Suprapubic skin (tissue), 4 donors: ENCODE data around the gene HDDC3. TPM values are rescaled to one million over a fixed set of nuclear protein-coding genes. Genes with fewer than 3 reads are reported as not detected.
A peak's percentile ranks its signal among the peaks of the same experiment; 100 is the strongest.
"Not testable (repeated sequence)": the region's sequence is repeated elsewhere in the genome, so short reads cannot be mapped to it uniquely, and the experiment has no call there.

Experiments used
- DNase-seq, 2 donors: peaks; one replicate each; pipeline ENCODE4 v3.0.0-alpha.2; 2019; ENCODE audit warnings: low spot score in 2 of 2
- H3K27ac ChIP-seq: fragments of 200-600 bp; sonication (generic); one replicate; pipeline ENCODE4 v1.5.1; 2019
- H3K27me3 ChIP-seq: fragments of 200-600 bp; sonication (generic); one replicate; pipeline ENCODE4 v1.5.1; 2019
- H3K36me3 ChIP-seq: fragments of 200-600 bp; sonication (generic); one replicate; pipeline ENCODE4 v1.5.1; 2019
- H3K4me1 ChIP-seq: fragments of 200-600 bp; sonication (generic); one replicate; pipeline ENCODE4 v1.5.1; 2019
- H3K4me3 ChIP-seq: fragments of 200-600 bp; sonication (generic); one replicate; pipeline ENCODE4 v1.5.1; 2019; ENCODE audit warnings: mild to moderate bottlenecking
- H3K9me3 ChIP-seq: fragments of 200-600 bp; sonication (generic); one replicate; pipeline ENCODE4 v1.5.1; 2019
- CTCF ChIP-seq, 2 donors: fragments of 200-600 bp in 1 of 2; fragments of 450-650 bp in 1 of 2; sonication (generic) in 1 of 2; IDR thresholded peaks; one replicate each; pipeline ENCODE4 v1.5.1; 2016 to 2019; ENCODE audit warnings: antibody characterized with exemption in 2 of 2, mild to moderate bottlenecking in 1 of 2, moderate library complexity in 1 of 2
- EP300 ChIP-seq: sonication (generic); formaldehyde crosslinking; IDR thresholded peaks from one replicate; pipeline ENCODE4 v1.6.1; 2017; ENCODE audit warnings: antibody characterized with exemption
- POLR2A ChIP-seq, 2 donors: fragments of 450-650 bp; IDR thresholded peaks; one replicate each; pipeline ENCODE4 v1.6.1; 2017; ENCODE audit warnings: antibody characterized with exemption in 2 of 2, mild to moderate bottlenecking in 2 of 2, moderate library complexity in 2 of 2
- POLR2AphosphoS5 ChIP-seq, 3 donors: sonication (generic); formaldehyde crosslinking; IDR thresholded peaks; one replicate each; pipeline ENCODE4 v1.6.1; 2017; ENCODE audit warnings: antibody characterized with exemption in 3 of 3
- WGBS: methylation state at CpG from one replicate; pipeline ENCODE4 v1.1.5; 2018; 5-methylcytosine and 5-hydroxymethylcytosine counted together
- total RNA-seq, 4 donors: library from RNA; depleted of rRNA; stranded (reverse); fragments of >200 nt; gene quantifications; one replicate each; pipeline ENCODE4 v1.1.0, GENCODE V29; 2016

Gene HDDC3
- total RNA-seq, 4 donors from 2014 or later: 13.5 to 119 (median 17.0) TPM

GRCh38 chr15:90901175-90902039 is 30.9 kb downstream of the HDDC3 start:
- Histone ChIP-seq H3K27ac (peak overlapping the region; percentile 92), H3K4me1 (peaks cover 18% of the 10 kb centered on the region), H3K27me3 (no peaks in the 10 kb centered on the region), H3K36me3 (peaks cover 13% of the 10 kb centered on the region), H3K4me3 (peak overlapping the region; percentile 67), H3K9me3 (no peaks in the 10 kb centered on the region)
- no peak for DNase-seq
- TF ChIP-seq CTCF (IDR thresholded peaks at IDR 0.05) (no peak), POLR2AphosphoS5 (IDR thresholded peaks at IDR 0.05) (no peak), EP300 (no peak), POLR2A (IDR thresholded peaks at IDR 0.05) (no peak)
- WGBS: 63% methylated on average over 14 of the region's 14 CpGs

- H3K4me3 ChIP-seq, H3K9me3 ChIP-seq, H3K27me3 ChIP-seq, H3K27ac ChIP-seq, DNase-seq: not testable (repeated sequence)
- 95% methylated on average over 14 of the region's 14 CpGs for WGBS
- peaks cover 32% of the 10 kb centered on the region for H3K36me3 ChIP-seq
- peaks cover 12% of the 10 kb centered on the region for H3K4me1 ChIP-seq
Measured at GRCh38 chr15:90897131-90897655, 35.2 kb downstream of the HDDC3 start.

- no peaks in the 10 kb centered on the region for H3K27me3 ChIP-seq
- no peak overlapping the region for H3K4me3 ChIP-seq
- no peak overlapping the region for H3K27ac ChIP-seq
- H3K4me1 ChIP-seq: peaks cover 6% of the 10 kb centered on the region
- H3K9me3 ChIP-seq: no peaks in the 10 kb centered on the region
- H3K36me3 ChIP-seq: peaks cover 47% of the 10 kb centered on the region
- WGBS: 65% methylated on average over 9 of the region's 10 CpGs
- DNase-seq: no peak
- TF ChIP-seq CTCF (IDR thresholded peaks at IDR 0.05) (no peak), POLR2AphosphoS5 (IDR thresholded peaks at IDR 0.05) (no peak), EP300 (no peak), POLR2A (IDR thresholded peaks at IDR 0.05) (no peak)
Measured at GRCh38 chr15:90895571-90896117, 36.7 kb downstream of the HDDC3 start.

GRCh38 chr15:90893175-90894090 is 38.9 kb downstream of the HDDC3 start:
- Histone ChIP-seq H3K9me3 (no peaks in the 10 kb centered on the region), H3K4me1 (peaks cover 6% of the 10 kb centered on the region), H3K36me3 (peaks cover 58% of the 10 kb centered on the region), H3K4me3 (no peak overlapping the region), H3K27me3 (no peaks in the 10 kb centered on the region), H3K27ac (no peak overlapping the region)
- DNase-seq: no peak
- 94% methylated on average over 6 of the region's 33 CpGs for WGBS
- TF ChIP-seq CTCF (IDR thresholded peaks at IDR 0.05): no peak
- TF ChIP-seq POLR2A (IDR thresholded peaks at IDR 0.05): no peak
- TF ChIP-seq EP300: no peak
- no peak for TF ChIP-seq POLR2AphosphoS5 (IDR thresholded peaks at IDR 0.05)

GRCh38 chr15:90892498-90893174 is 39.7 kb downstream of the HDDC3 start:
- peaks cover 58% of the 10 kb centered on the region for H3K36me3 ChIP-seq
- WGBS: 94% methylated on average over 21 of the region's 29 CpGs

More at GRCh38 chr15:90892498-90893174, 39.7 kb downstream of the HDDC3 start:
- Histone ChIP-seq H3K4me3 (no peak overlapping the region), H3K4me1 (peaks cover 6% of the 10 kb centered on the region), H3K27ac (no peak overlapping the region), H3K27me3 (no peaks in the 10 kb centered on the region), H3K9me3 (no peaks in the 10 kb centered on the region)
- no peak for DNase-seq
- no peak for TF ChIP-seq POLR2AphosphoS5 (IDR thresholded peaks at IDR 0.05)
- TF ChIP-seq POLR2A (IDR thresholded peaks at IDR 0.05): no peak
- no peak for TF ChIP-seq EP300
- TF ChIP-seq CTCF (IDR thresholded peaks at IDR 0.05): no peak
